Activated effector memory CD4-positive, alpha-beta T cell treated with anti-CD3 and anti-CD28 coated beads, Interleukin-2, amount 50 U/mL, for 16 hours (primary cell): ENCODE measurements around the gene PRIMA1.
"Not testable (repeated sequence)": the region's sequence is repeated elsewhere in the genome, so short reads cannot be mapped to it uniquely, and the experiment has no call there.

Source experiments
- DNase-seq: peaks from one replicate; pipeline ENCODE4 v3.0.0-alpha.2; 2020

The PRIMA1 gene, protein sequence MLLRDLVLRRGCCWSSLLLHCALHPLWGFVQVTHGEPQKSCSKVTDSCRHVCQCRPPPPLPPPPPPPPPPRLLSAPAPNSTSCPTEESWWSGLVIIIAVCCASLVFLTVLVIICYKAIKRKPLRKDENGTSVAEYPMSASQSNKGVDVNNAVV

GRCh38 chr14:93788293-93788542 lies at the start of gene PRIMA1:
TSS of gene PRIMA1 (minus strand) at chr14:93788485. CDS start at chr14:93787718, 767 bp downstream.
- DNase-seq: no peak

- no peak for DNase-seq
Observed at GRCh38 chr14:93834699-93835371, 46.5 kb upstream of the PRIMA1 start.

DNA sequence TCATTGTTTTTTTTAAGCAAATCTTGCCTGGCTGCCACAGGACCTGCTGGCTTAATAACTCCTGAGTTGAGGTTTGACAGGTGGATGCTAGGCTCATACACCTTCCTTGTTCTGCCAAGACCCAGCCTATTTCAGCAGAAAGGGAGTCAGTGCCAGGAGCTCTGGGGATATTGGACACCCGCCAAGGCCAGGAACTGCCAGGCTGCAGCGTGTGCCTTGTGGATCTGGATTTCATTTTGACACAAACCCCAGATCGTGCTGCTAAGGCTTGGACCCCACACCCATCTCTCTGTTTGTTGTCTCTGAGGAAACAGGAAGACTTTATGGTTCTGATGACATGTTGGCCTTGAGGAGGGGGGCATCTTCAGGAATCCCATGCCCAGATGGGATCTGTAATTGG lies 44.4 kb upstream of the PRIMA1 start:
- DNase-seq: no peak

DNA sequence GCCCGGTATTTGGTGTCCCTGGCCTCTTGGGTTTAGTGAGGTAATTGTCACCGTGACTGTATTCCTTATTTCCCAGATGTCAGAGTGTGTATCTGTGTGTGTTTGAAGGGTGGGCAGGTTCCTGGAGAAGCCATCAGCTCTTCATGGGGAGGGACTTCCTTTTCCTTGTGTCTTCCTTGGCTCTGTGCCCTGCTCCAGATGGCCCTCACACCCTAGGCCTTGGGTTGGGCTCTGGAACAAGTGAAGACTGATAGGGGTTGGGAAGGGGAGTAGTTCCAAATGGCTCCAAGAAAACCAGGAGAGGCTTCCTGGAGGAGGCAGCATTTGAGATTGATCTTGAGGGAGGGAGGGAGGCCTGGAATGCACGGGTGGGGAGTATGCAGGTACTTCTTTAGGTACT lies 43.8 kb upstream of the PRIMA1 start:
- DNase-seq: no peak

DNA sequence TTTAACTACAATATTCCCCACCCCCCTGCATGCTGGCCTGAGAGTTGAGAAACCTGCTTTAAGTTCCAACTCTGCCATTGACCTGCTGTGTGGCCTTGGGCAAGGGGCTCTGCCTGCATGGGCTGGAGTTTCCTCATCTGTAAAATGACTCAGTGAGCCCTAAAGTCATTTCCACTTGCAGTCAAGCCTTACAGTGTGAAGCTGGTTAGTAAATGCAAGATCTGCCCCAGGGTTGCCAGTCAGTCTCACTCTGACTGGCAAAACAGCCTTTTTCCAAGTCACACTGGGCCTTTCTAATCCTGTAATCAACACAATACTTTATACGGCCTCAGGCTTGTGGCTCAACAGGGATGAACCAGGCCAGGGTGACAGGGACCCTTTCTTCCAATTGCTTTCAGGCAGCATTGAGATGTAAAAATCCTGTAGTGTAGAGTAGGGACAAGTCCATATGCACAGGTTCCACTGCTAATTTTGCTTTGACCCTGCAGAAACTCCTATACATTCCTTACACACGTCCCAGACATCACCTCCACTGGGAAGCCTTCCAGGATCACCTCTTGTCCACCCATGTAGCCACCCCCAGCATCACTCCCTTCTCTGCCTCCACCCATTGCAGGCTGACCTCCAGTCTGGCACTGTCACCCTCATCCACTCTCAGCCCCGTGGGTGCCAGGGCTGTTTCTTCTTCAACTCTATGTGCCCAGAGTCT lies 42.6 kb upstream of the PRIMA1 start:
- no peak for DNase-seq

DNA sequence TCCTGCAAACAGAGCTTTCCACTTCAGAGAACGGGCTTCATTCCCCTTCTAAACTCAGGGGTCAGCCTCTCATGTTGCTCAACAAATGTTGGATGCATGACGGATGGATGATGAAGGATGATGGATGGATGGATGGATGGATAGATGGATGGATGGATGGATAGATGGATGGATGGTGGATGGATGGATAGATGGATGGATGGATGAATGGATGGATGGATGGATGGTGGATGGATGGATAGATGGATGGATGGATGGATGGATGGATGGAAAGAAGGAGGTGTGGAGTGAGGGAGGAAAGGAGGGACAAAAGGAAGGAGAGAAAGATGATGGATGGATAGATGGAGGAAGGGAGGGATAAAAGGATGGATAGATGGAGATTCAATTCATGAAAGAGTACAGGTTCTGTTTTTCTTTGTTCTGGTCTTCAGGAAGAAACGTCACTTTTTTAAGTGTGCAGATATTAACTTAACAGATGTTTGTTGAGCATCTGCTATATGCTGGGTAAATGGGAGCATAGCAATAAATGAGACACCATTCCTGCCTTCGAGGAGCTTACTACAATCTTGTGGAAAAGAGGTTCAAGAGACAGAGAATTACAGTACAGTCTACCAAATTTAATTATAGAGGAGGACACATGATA lies 41.7 kb upstream of the PRIMA1 start:
- DNase-seq: no peak

DNA sequence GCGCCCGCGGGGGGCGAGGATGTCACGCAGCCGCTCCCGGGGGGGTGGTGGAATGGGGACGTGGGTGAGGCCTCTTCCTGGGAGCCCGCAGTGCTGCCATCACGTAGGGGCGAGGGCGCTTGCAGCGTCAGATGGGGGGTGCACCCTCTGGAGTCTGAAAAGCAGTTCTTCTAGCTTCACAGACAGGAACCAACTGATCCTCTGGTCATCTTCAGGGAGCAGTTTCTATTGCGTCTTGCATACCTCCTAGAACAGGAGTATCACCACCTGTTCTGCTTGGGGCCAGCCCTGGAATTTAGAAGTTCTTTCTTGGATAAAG lies 36.9 kb upstream of the PRIMA1 start:
- DNase-seq: no peak

DNA sequence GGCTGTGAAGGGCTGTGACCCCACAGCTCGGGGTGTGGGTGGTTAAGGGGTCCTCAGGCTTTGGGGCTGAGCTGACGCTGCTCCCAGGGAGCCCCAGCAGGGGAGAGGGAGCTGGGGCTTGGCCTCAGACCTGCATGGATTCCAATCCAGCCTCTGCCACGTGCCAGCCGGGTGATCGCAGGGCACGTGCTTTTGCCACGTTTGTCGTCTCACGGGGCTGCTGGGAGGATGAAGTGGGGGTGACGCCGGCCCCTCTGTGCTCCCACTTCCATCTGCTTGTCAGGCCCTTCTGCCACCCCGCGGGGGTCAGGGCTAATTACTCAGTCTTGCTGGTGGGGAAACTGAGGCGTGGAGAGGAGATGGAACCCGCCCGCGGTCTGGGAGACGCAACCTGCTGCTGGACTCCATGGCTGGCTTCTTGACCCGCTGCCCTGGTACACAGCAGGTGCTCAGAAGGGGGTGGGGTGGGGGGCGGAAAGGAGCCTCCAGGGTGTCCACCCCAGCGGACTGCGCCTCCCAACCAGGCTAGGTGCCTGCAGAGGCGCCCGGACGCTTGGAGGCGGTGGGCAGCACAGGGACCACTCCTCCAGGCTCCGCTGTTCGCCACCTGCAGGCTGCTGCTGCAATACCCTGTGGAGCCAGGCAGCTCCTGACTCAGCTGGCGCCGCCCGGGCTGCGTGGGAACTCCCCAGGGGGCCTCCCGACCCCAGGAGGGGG lies 36.4 kb upstream of the PRIMA1 start:
- no peak for DNase-seq

DNA sequence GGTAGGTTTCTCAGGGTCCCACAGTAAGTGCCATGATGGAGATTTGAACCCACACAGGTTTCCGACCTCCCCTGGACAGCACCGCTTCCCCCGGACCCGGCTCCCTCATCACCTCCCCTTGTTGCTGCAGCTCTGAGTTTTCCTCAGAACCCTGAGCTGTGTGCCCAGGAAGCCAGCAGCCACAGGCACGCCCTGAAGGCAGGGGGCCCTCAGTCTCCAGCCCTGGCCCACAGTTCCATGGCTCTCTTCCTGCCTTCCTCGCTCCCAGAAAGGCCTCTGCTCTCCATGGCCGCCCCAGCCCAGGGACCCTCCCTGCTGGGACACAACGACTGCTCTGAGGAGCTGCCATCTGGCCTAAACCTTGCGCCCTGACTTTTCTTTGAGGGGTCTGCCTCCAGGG lies 35.8 kb upstream of the PRIMA1 start:
- no peak for DNase-seq

GRCh38 chr14:93821051-93821450 lies 32.8 kb upstream of the PRIMA1 start:
- DNase-seq: no peak

GRCh38 chr14:93818857-93819256 lies 30.6 kb upstream of the PRIMA1 start:
- no peak for DNase-seq

DNA sequence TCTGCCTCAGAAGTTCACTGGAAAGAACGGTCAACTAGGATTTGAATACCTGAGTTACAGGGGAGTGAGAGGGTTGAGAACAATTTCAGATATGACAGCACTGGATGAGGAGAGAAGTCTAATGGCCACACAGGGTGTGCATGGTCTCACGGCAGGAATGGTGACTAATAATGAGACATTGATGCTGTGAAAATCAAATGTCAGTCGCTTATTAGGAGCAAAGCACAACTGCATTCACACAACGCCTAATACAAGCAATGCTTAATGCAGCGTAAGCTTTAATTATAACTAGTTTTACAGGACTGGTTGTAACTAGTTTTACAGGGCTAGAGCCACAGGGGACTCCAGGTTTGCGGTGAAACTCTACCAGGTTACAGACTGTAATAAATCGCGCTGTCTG lies 23.4 kb upstream of the PRIMA1 start:
- no peak for DNase-seq

DNA sequence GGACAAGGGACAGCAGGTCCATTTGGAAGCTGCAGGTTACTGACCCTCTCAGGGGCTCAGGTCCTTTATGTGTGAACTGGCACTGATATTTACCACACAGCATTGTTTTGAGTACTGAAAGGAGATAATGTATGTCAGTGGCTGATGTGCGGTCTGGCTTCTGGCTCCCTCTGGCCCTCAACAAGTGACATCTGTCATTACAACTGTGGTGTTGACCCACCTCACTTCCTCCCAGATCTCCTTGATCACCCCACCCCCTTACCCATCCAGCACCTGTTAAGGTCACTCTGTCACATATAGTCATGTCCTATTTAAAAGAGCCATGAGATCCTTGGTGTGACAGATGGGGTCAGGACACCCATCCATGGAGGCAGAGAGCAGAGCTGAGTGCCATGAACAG lies 22.7 kb upstream of the PRIMA1 start:
- DNase-seq: no peak

GRCh38 chr14:93809491-93810420 lies 21.5 kb upstream of the PRIMA1 start:
- DNase-seq: not testable (repeated sequence)

DNA sequence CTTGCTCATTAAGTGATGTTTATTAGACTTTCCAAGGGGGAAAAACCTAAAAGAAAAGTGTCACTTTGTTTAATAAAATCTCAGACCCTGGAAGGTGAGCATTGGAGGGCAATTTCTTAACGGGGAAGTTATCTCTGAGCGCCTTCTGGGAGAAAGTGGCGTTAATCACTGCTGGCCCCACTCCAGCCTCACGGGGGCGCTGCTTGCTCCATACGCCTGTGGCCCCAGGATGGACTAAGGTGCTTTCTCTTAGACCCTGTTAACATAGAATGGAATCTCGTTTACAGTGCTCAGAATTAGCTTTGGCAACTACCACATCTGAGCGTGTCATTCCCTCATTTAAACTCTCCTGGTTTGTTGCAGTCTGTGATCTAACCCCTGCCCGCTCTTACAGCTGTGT lies 16.4 kb upstream of the PRIMA1 start:
- no peak for DNase-seq

- no peak for DNase-seq
Observed at GRCh38 chr14:93803408-93804318, 15.4 kb upstream of the PRIMA1 start.

DNA sequence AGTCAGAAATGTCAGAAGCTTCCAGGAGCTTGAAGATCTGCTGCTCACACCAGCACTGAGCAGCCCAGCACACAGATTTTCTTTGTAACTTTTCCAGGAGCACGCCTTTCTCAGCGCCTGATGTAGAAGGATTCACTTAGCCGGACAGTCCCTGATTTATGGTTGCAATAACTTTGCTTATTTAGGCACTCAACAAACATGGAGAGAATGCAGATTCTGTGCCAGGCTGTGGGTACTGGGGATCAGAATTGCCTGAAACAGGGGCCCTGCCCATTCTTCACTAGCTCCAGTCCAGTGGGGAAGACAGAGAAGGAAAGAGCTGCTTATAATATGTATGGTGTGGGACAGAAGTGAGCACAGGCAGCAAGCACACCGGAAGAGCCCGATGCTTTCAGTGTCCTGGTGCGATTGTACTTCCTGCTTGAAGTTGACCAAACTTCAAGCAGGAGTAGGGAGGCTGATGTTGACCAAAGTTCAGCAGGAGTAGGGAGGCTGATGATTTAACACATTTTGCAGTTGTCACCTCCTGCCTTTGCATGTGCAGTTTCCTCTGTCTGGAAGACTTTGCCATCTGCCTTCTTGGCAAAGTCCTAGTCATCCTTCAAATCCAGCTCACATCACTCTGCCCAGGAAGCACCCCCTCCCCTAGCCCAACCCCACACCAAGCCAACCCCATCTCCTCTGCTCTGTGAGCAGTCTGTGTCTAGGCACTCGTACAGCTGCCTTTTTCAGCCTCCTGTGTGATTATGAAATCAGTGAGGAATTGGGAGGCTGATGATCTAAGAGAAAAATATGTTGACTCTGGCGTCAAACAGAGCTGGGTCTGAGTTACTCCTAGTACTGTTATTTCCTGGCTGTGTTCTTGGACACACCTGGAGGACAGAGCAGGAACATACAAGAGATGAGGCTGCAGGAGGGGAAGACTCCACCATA lies 12.0 kb upstream of the PRIMA1 start:
- DNase-seq: no peak

DNA sequence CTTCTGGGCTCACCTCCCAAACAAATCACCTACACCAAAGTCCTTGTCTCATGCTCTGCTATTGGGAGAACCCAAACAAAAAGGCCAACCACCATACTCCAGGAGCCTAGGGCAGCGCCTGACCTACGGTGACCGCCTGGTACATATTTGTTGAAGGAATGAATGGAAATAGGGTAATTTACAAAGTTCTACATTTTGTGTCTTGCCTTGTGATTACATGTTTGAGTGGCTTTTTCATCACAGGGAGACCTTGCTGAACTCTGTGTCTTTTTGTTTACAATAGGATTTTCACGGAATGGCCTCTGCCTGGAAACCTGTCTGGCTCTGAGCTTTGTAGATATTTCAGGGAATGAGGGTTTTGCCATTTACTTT lies 11.3 kb upstream of the PRIMA1 start:
- no peak for DNase-seq

GRCh38 chr14:93797536-93797935 lies 9.3 kb upstream of the PRIMA1 start:
- DNase-seq: no peak

DNA sequence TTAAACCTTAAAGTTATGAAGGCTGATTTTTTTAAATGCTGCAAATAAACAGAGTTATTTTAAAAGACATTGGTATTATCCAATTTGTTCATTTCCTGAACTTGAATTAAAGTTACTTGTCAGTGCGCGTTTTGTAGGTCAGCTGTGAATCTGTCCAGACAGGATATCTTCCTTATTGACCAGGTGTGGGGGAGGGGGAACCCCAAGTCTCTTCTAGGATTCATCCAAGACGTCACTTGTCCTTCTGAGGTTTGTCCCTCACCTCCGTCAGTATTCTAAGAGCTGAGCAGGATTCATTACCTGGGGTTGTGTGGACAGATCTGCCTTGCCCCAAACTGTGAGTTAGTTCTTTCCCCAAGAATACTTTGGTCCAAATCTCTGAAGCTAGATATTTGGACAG lies 8.8 kb upstream of the PRIMA1 start:
- DNase-seq: no peak
